Measurements from ENCODE around the gene AMBP.

Gene AMBP

DNA sequence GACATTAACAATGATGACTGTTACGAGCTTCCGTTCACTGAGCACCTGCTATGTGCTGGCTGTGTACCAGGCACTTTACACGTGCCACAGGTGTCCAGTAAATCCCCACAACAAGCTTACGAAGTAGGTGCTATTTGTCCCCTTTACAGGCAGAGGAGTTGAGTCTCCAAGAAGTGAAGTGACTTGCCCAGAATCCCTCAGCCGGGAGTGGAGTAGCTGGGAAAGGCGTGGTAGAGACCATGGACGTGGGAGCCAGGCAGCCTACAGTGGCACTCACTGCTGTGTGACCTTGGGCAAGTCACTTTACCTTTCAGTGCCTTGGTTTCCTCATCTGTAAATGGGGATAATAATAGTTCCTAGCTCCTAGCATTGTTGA, 669 bp upstream of the AMBP start:
- H3K4me3 ChIP-seq (ENCODE audit: low read depth in 1 of 2, low read length in 2 of 2): no peak overlapping the region
- no peaks in the 10 kb centered on the region for H4K20me1 ChIP-seq (ENCODE audit: insufficient read depth, low read length)
- H3K27ac ChIP-seq (ENCODE audit: low read length): no peak overlapping the region
- no peak for TF ChIP-seq EZH2 (IDR thresholded peaks at IDR 0.05; ENCODE audit: borderline replicate concordance, low read depth, low read length, severe bottlenecking)
- TF ChIP-seq, protein P1, sequence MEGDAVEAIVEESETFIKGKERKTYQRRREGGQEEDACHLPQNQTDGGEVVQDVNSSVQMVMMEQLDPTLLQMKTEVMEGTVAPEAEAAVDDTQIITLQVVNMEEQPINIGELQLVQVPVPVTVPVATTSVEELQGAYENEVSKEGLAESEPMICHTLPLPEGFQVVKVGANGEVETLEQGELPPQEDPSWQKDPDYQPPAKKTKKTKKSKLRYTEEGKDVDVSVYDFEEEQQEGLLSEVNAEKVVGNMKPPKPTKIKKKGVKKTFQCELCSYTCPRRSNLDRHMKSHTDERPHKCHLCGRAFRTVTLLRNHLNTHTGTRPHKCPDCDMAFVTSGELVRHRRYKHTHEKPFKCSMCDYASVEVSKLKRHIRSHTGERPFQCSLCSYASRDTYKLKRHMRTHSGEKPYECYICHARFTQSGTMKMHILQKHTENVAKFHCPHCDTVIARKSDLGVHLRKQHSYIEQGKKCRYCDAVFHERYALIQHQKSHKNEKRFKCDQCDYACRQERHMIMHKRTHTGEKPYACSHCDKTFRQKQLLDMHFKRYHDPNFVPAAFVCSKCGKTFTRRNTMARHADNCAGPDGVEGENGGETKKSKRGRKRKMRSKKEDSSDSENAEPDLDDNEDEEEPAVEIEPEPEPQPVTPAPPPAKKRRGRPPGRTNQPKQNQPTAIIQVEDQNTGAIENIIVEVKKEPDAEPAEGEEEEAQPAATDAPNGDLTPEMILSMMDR (IDR thresholded peaks at IDR 0.05; ENCODE audit: borderline replicate concordance, extremely low read depth, low read length, poor library complexity, severe bottlenecking): no peak
- no peaks in the 10 kb centered on the region for H3K79me2 ChIP-seq (ENCODE audit: insufficient read depth, low read length)
- H3K4me2 ChIP-seq (ENCODE audit: insufficient read depth, low read length): no peak overlapping the region
- no peak overlapping the region for H3K9ac ChIP-seq (ENCODE audit: low read depth, low read length)
- peaks cover under 1% of the 10 kb centered on the region for H3K27me3 ChIP-seq (ENCODE audit: insufficient read depth, low read length, poor library complexity)
- ATAC-seq (ENCODE audit: insufficient read depth, low read depth) (no peak), DNase-seq (no peak)
- H3K36me3 ChIP-seq (ENCODE audit: insufficient read depth, low read length): no peaks in the 10 kb centered on the region
- H3K9me3 ChIP-seq (ENCODE audit: insufficient read depth, low read length, severe bottlenecking): no peaks in the 10 kb centered on the region
- no peak overlapping the region for H2AFZ ChIP-seq (ENCODE audit: low read depth, low read length)
- no peaks in the 10 kb centered on the region for H3K4me1 ChIP-seq (ENCODE audit: insufficient read depth, low read length)

DNA sequence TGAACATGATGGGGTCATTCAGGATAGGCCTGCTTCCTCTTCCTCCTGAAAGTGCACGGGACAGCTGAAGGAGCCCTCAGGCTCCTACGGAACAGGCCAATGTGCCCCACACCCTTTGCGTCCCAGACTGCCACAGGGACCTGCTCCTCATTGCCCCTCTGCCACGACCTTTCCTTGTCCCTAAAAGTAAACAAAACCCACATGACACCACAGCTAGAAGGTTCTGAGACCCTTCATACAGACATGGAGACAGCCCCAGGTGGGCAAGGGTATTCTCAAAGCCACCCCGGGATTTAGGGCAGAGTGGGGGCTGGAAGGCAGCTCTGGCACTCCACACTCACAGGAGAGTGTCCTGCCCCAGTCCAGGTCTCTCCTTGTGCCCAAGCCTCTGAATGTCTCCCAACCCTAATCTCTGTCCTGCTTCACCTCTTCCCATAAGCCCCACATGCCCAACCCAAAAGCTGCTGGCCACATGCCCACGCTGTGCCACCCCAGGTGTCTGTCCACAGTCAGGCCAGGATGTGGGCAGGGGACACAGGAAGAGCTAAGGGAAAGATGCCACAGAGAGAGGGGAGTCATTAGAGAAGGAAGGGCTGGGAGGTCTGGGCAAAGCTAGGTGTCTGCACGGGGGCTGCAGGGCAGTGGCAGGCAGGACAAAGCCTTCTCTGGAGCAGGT, 800 bp downstream of the AMBP start:
- Histone ChIP-seq H3K9ac (ENCODE audit: low read depth, low read length) (no peak overlapping the region), H3K36me3 (ENCODE audit: insufficient read depth, low read length) (no peaks in the 10 kb centered on the region), H3K4me2 (ENCODE audit: insufficient read depth, low read length) (no peak overlapping the region), H3K4me1 (ENCODE audit: insufficient read depth, low read length) (no peaks in the 10 kb centered on the region), H3K79me2 (ENCODE audit: insufficient read depth, low read length) (no peaks in the 10 kb centered on the region), H3K4me3 (ENCODE audit: low read depth in 1 of 2, low read length in 2 of 2) (no peak overlapping the region), H3K27me3 (ENCODE audit: insufficient read depth, low read length, poor library complexity) (no peaks in the 10 kb centered on the region), H3K9me3 (ENCODE audit: insufficient read depth, low read length, severe bottlenecking) (no peaks in the 10 kb centered on the region), H2AFZ (ENCODE audit: low read depth, low read length) (no peak overlapping the region), H3K27ac (ENCODE audit: low read length) (no peak overlapping the region), H4K20me1 (ENCODE audit: insufficient read depth, low read length) (no peaks in the 10 kb centered on the region)
- DNase-seq (no peak), ATAC-seq (ENCODE audit: insufficient read depth, low read depth) (no peak)
- TF ChIP-seq EZH2 (IDR thresholded peaks at IDR 0.05; ENCODE audit: borderline replicate concordance, low read depth, low read length, severe bottlenecking): no peak

DNA sequence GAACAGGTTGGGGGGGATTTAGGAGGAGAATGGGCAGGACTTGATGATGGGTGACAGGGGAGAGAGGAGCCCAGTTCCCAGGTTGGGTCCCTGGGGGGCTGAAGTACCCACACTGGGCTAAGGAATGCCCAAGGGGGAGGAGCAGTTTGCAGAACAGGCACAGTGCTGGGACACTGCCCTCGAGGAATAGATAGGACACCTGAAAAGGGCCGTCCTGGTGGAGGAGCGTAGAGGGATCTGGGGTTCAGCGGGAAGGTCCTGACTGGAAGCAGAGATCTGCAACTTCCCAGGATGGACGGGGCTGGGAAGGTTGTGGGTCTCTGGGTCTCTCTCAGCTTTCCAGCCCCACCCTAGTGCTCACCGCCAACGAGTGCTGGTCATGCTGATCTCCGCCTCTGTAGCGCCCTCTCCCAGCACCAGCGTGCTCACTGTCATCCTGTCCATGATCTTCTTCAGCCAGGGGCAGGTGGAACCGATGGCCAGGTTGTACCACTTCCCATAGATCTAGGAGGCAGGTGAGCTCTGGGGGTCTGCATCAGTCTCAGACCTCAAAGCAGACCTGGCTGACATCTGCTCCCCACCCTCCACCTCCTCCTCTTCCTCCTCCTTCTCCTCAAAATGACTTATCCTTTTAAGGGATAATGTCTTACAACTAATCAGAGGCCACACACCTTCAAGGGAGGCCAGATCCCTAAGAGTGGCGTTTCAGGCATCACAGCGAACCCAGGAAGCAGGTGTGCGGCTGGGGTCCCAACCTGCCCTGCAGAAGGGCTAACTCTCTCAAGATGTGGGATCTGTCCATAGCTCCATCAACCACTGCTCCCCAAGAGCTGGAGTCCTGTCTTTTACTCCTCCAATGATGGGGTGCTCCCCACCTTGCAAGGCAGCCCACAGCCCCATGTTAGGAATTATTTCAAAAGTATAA, 1.6 kb downstream of the AMBP start:
- Histone ChIP-seq H3K27ac (ENCODE audit: low read length) (no peak overlapping the region), H3K79me2 (ENCODE audit: insufficient read depth, low read length) (no peaks in the 10 kb centered on the region), H3K4me2 (ENCODE audit: insufficient read depth, low read length) (no peak overlapping the region), H2AFZ (ENCODE audit: low read depth, low read length) (no peak overlapping the region), H3K36me3 (ENCODE audit: insufficient read depth, low read length) (no peaks in the 10 kb centered on the region), H3K9me3 (ENCODE audit: insufficient read depth, low read length, severe bottlenecking) (no peaks in the 10 kb centered on the region), H3K27me3 (ENCODE audit: insufficient read depth, low read length, poor library complexity) (no peaks in the 10 kb centered on the region), H4K20me1 (ENCODE audit: insufficient read depth, low read length) (no peaks in the 10 kb centered on the region), H3K4me3 (ENCODE audit: low read depth in 1 of 2, low read length in 2 of 2) (no peak overlapping the region), H3K4me1 (ENCODE audit: insufficient read depth, low read length) (no peaks in the 10 kb centered on the region), H3K9ac (ENCODE audit: low read depth, low read length) (no peak overlapping the region)
- ATAC-seq (ENCODE audit: insufficient read depth, low read depth): no peak
- TF ChIP-seq, protein P1 (IDR thresholded peaks at IDR 0.05; ENCODE audit: borderline replicate concordance, extremely low read depth, low read length, poor library complexity, severe bottlenecking): no peak
- no peak for TF ChIP-seq EZH2 (IDR thresholded peaks at IDR 0.05; ENCODE audit: borderline replicate concordance, low read depth, low read length, severe bottlenecking)
- DNase-seq: no peak

DNA sequence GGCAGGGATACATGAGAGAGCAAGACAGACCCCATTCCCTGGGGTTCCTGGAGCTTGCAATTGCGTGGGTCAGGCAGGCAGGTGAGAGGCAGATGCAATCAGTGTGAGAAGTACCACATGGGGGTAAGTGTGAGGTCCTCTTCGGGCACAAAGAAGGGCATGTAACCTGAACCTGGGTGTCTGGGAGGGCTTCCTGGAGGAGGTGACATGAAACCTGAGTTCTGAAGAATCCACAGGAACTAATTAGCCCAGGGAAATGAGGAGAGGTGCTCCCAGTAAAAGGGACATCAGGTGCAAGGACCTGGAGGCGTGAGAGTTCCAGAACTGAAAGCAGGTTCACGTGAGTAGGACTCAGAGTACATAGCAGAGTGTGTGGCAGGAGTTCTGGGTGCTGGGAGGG, 2.5 kb downstream of the AMBP start:
- no peak for DNase-seq
- H3K9me3 ChIP-seq (ENCODE audit: insufficient read depth, low read length, severe bottlenecking): no peaks in the 10 kb centered on the region
- H4K20me1 ChIP-seq (ENCODE audit: insufficient read depth, low read length): no peaks in the 10 kb centered on the region
- no peak overlapping the region for H3K27ac ChIP-seq (ENCODE audit: low read length)
- no peak overlapping the region for H3K4me3 ChIP-seq (ENCODE audit: low read depth in 1 of 2, low read length in 2 of 2)
- H3K36me3 ChIP-seq (ENCODE audit: insufficient read depth, low read length): no peaks in the 10 kb centered on the region
- H3K79me2 ChIP-seq (ENCODE audit: insufficient read depth, low read length): no peaks in the 10 kb centered on the region
- H2AFZ ChIP-seq (ENCODE audit: low read depth, low read length): no peak overlapping the region
- no peak for ATAC-seq (ENCODE audit: insufficient read depth, low read depth)
- H3K9ac ChIP-seq (ENCODE audit: low read depth, low read length): no peak overlapping the region
- no peak for TF ChIP-seq EZH2 (IDR thresholded peaks at IDR 0.05; ENCODE audit: borderline replicate concordance, low read depth, low read length, severe bottlenecking)
- TF ChIP-seq, protein P1 (IDR thresholded peaks at IDR 0.05; ENCODE audit: borderline replicate concordance, extremely low read depth, low read length, poor library complexity, severe bottlenecking): no peak
- no peaks in the 10 kb centered on the region for H3K4me1 ChIP-seq (ENCODE audit: insufficient read depth, low read length)
- H3K4me2 ChIP-seq (ENCODE audit: insufficient read depth, low read length): no peak overlapping the region
- H3K27me3 ChIP-seq (ENCODE audit: insufficient read depth, low read length, poor library complexity): no peaks in the 10 kb centered on the region

All from DND-41 (cell line).